Measurements from ENCODE around the gene KCNK17. TPM values are rescaled to one million over a fixed set of nuclear protein-coding genes. Genes with fewer than 3 reads are reported as not detected.

The KCNK17 gene
- total RNA-seq, 4 donors from 2014 or later, result 0.39 TPM; not detected in 3

- intact Hi-C loops (cut with DNase I; ENCODE audit: low total_unique reads), result no loop called here
- no peak for DNase-seq (ENCODE audit: low spot score in 2 of 2)
- H3K4me3 ChIP-seq (ENCODE audit: low read depth, poor library complexity, severe bottlenecking), result no peak overlapping the region
- 87 to 89% methylated on average over 5 of the region's 5 CpGs for WGBS, 2 donors
- no peak for TF ChIP-seq CTCF (IDR thresholded peaks at IDR 0.05)
- TF ChIP-seq POLR2A (IDR thresholded peaks at IDR 0.05), result no peak
Measured at GRCh38 chr6:39266782-39267355, 47.4 kb downstream of the KCNK17 start.

GRCh38 chr6:39266375-39266774, 47.8 kb downstream of the KCNK17 start:
- no peak for TF ChIP-seq CTCF (IDR thresholded peaks at IDR 0.05)
- no peak for TF ChIP-seq POLR2A (IDR thresholded peaks at IDR 0.05)
- WGBS, 2 donors, result 88 to 94% methylated on average over 2 of the region's 2 CpGs
- no peak overlapping the region for H3K4me3 ChIP-seq (ENCODE audit: low read depth, poor library complexity, severe bottlenecking)
- intact Hi-C loops (cut with DNase I; ENCODE audit: low total_unique reads), result no loop called here
- DNase-seq (ENCODE audit: low spot score in 2 of 2), result no peak

- no peak overlapping the region for H3K4me3 ChIP-seq (ENCODE audit: low read depth, poor library complexity, severe bottlenecking)
- 20 to 27% methylated on average over 5 of the region's 5 CpGs for WGBS, 2 donors
- TF ChIP-seq POLR2A (IDR thresholded peaks at IDR 0.05) (no peak), CTCF (IDR thresholded peaks at IDR 0.05) (no peak)
- intact Hi-C loops (cut with DNase I; ENCODE audit: low total_unique reads), result no loop called here
- DNase-seq (ENCODE audit: low spot score in 2 of 2), result no peak
Measured at GRCh38 chr6:39263303-39264037, 50.7 kb downstream of the KCNK17 start.

- 92 to 97% methylated on average over 3 of the region's 3 CpGs for WGBS, 2 donors
- TF ChIP-seq POLR2A (IDR thresholded peaks at IDR 0.05) (no peak), CTCF (IDR thresholded peaks at IDR 0.05) (no peak)
- no peak for DNase-seq (ENCODE audit: low spot score in 2 of 2)
- intact Hi-C loops (cut with DNase I; ENCODE audit: low total_unique reads), result no loop called here
- no peak overlapping the region for H3K4me3 ChIP-seq (ENCODE audit: low read depth, poor library complexity, severe bottlenecking)
Measured at GRCh38 chr6:39261751-39262150, 52.5 kb downstream of the KCNK17 start.

- no peak overlapping the region for H3K4me3 ChIP-seq (ENCODE audit: low read depth, poor library complexity, severe bottlenecking)
- no peak for DNase-seq (ENCODE audit: low spot score in 2 of 2)
- WGBS, 2 donors, result 82 to 86% methylated on average over 2 of the region's 2 CpGs
- intact Hi-C loops (cut with DNase I; ENCODE audit: low total_unique reads), result no loop called here
- TF ChIP-seq CTCF (IDR thresholded peaks at IDR 0.05), result no peak
- no peak for TF ChIP-seq POLR2A (IDR thresholded peaks at IDR 0.05)
Measured at GRCh38 chr6:39260953-39261352, 53.3 kb downstream of the KCNK17 start.
